Thyroid gland (tissue), 4 donors: ENCODE data around the gene C8B.

ENCODE experiments used
- CTCF ChIP-seq, 6 experiments: fragments of 200-600 bp in 3 of 6; fragments of 450-650 bp in 3 of 6; sonication (generic) in 3 of 6; IDR thresholded peaks; one replicate each; pipeline ENCODE4 v1.5.1; 2016 to 2019; ENCODE audit warnings: antibody characterized with exemption in 6 of 6, mild to moderate bottlenecking in 2 of 6, inconsistent platforms in 1 of 6, moderate library complexity in 1 of 6
- POLR2A ChIP-seq, 2 donors: fragments of 450-650 bp; IDR thresholded peaks; one replicate each; pipeline ENCODE4 v1.6.1; 2017; ENCODE audit warnings: antibody characterized with exemption in 2 of 2, mild to moderate bottlenecking in 2 of 2, moderate library complexity in 1 of 2

DNA sequence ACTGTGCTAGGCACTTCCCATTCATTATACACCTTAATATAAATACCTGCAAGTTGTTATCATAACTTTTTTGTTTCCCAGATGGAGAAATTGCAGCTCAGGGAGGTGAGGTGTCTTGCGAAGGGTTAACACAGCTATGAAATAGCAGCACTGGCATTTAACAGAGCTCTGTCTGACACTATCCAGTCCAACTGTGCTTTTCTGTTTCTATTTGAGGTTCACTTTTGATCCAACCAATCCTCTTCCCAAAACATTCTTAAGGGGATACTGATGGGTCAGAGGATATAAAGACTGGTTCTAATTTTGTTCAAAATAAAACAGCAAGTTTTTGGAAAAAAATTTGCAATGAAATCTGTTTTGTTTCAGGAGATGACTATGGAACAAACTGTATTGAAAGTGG is 46.5 kb upstream of the C8B start:
- TF ChIP-seq CTCF (IDR thresholded peaks at IDR 0.05) = no peak
- TF ChIP-seq POLR2A (IDR thresholded peaks at IDR 0.05) = no peak
